ENCODE data around the gene ZNF740. TPM values are rescaled to one million over a fixed set of nuclear protein-coding genes. Genes with fewer than 3 reads are reported as not detected.

Gene ZNF740
- total and polyA plus RNA-seq, 2 of the 8 experiments (the other 6 are each of a cell fraction or from before 2014, with no cell fraction given), result 8.2 to 40.0 TPM

- FAIRE-seq (no peak), DNase-seq (ENCODE audit: low read depth in 1 of 2, low spot score in 2 of 2) (no peak)
- no peak for TF ChIP-seq PHF8 (conservative IDR thresholded peaks at IDR 0.05; ENCODE audit: low read depth, low read length)
- Histone ChIP-seq H2BK120ac (replicated peaks; ENCODE audit: low read depth, low read length) (no peak overlapping the region), H2BK5ac (ENCODE audit: low read depth, low read length) (no peak overlapping the region), H3K9ac (replicated peaks in 1 of 4; ENCODE audit: extremely low read depth in 1 of 4, low read depth in 3 of 4, low read length in 3 of 4) (no peak overlapping the region), H3K4me3 (ENCODE audit: extremely low read depth in 1 of 4, insufficient read depth in 2 of 4, low read depth in 3 of 4, low read length in 4 of 4) (no peak overlapping the region), H3K79me2 (ENCODE audit: control insufficient read depth in 1 of 2, insufficient read depth in 2 of 2, low read length in 2 of 2) (no peaks in the 10 kb centered on the region), H4K20me1 (replicated peaks in 1 of 2; ENCODE audit: control insufficient read depth in 1 of 2, insufficient read depth in 2 of 2, low read length in 2 of 2) (peaks cover 5 to 10% of the 10 kb centered on the region in 2 experiments), H3K4ac (replicated peaks; ENCODE audit: insufficient read length, low read depth, low read length) (no peak overlapping the region), H4K8ac (ENCODE audit: extremely low read depth, insufficient read depth, low read length) (no peak overlapping the region), H3K23ac (ENCODE audit: insufficient read length) (no peak overlapping the region), H3K14ac (ENCODE audit: insufficient read length) (no peak overlapping the region), H2AFZ (ENCODE audit: low read length) (no peak overlapping the region), H3K36me3 (ENCODE audit: control insufficient read depth in 2 of 4, insufficient read depth in 4 of 4, low read length in 3 of 4) (no peaks in the 10 kb centered on the region), H4K5ac (ENCODE audit: insufficient read length, low read depth, low read length) (no peak overlapping the region), H3K27ac (ENCODE audit: low read depth, low read length) (no peak overlapping the region), H3K79me1 (ENCODE audit: low read depth, low read length) (no peaks in the 10 kb centered on the region), H2BK15ac (ENCODE audit: low read length) (no peak overlapping the region), H4K91ac (replicated peaks; ENCODE audit: insufficient read length, low read length) (no peak overlapping the region), H3K4me1 (replicated peaks in 1 of 4; ENCODE audit: control insufficient read depth in 3 of 4, insufficient read depth in 4 of 4, low read length in 3 of 4) (peaks cover 1 to 5% (median 4%) of the 10 kb centered on the region in 4 experiments; a peak in 4 of 7 replicates), H3K56ac (replicated peaks; ENCODE audit: insufficient read length, low read depth, low read length) (no peak overlapping the region), H2AK5ac (ENCODE audit: low read depth, low read length) (no peak overlapping the region), H2BK12ac (ENCODE audit: low read depth, low read length) (no peak overlapping the region), H3K27me3 (replicated peaks in 1 of 4; ENCODE audit: control insufficient read depth in 3 of 4, extremely low read depth in 1 of 4, insufficient read depth in 3 of 4, low read length in 3 of 4) (peaks cover 10 to 45% (median 39%) of the 10 kb centered on the region in 4 experiments), H3K18ac (ENCODE audit: extremely low read depth, low read length) (no peak overlapping the region), H3K23me2 (ENCODE audit: low read depth, low read length) (no peaks in the 10 kb centered on the region), H3K4me2 (ENCODE audit: insufficient read depth in 1 of 2, low read depth in 2 of 2, low read length in 2 of 2) (no peak overlapping the region), H2BK20ac (ENCODE audit: low read length) (no peak overlapping the region), H3K9me3 (ENCODE audit: insufficient read depth in 2 of 2, low read depth in 1 of 2, low read length in 1 of 2) (no peaks in the 10 kb centered on the region)
- WGBS, 2 experiments (ENCODE audit: extremely low coverage in 1 of 2, insufficient coverage in 1 of 2, insufficient read length in 1 of 2, insufficient replicate concordance in 2 of 2, low coverage in 1 of 2, low lambda C conversion rate in 2 of 2, missing lambda C conversion rate in 1 of 2), result 89% methylated on average over 14 of the region's 14 CpGs; no CpG with 5 or more reads in 1 of the 2 experiments
- POLR2A ChIA-PET (ENCODE audit: partially characterized antibody), result interaction anchor here (0.7 to 2.5 kb wide), 4 partner anchors 10 to 99 kb away, joined by 3 to 8 read pairs (median 3); partner anchors contain the start of genes CSAD and ZNF740
- CTCF ChIA-PET (ENCODE audit: partially characterized antibody), result interaction anchor here (0.6 to 6.2 kb wide), 12 partner anchors 11 to 105 kb away, joined by 3 to 80 read pairs (median 4); partner anchors contain the start of gene ESPL1
These were observed 9.4 kb upstream of the ZNF740 start for GRCh38 chr12:53170876-53171724.
